ENCODE results near the gene RASA1. TPM values are rescaled to one million over a fixed set of nuclear protein-coding genes. Genes with fewer than 3 reads are reported as not detected.

RASA1 gene
- total RNA-seq, 1 donor: 44.9 TPM

DNA sequence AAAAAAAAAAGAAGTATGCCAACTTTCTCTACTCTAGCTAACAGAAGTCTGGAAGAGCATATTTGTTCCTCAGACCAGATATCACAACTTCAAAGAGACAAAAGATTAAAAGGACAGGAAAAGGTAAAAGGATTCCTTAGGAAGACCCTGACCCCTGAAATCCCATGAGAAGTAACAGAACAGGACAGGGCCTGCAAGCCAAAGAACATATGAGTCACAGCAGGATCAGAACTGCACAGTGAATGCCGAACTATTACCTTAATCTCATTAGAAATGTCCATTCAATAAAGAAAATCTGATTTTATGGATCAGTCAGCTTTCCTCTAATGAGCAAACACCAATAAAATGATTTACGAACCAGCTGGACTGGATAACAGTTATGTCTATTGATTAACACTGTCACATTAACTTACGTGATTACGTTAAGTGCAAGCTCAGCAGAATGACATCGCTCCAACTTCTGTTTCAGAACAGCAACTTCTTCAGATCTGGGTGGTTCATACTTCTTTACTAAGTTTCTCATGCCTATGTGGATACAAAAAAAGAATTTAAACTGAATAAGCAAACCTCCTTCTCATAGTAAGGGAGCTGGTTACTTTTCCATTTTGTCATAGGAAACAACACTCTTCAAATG lies 131.4 kb downstream of the RASA1 start:
- no peak for DNase-seq (ENCODE audit: low read depth)
- H3K4me3 ChIP-seq (ENCODE audit: low read depth, low read length): no peak overlapping the region
- TF ChIP-seq, protein P1, sequence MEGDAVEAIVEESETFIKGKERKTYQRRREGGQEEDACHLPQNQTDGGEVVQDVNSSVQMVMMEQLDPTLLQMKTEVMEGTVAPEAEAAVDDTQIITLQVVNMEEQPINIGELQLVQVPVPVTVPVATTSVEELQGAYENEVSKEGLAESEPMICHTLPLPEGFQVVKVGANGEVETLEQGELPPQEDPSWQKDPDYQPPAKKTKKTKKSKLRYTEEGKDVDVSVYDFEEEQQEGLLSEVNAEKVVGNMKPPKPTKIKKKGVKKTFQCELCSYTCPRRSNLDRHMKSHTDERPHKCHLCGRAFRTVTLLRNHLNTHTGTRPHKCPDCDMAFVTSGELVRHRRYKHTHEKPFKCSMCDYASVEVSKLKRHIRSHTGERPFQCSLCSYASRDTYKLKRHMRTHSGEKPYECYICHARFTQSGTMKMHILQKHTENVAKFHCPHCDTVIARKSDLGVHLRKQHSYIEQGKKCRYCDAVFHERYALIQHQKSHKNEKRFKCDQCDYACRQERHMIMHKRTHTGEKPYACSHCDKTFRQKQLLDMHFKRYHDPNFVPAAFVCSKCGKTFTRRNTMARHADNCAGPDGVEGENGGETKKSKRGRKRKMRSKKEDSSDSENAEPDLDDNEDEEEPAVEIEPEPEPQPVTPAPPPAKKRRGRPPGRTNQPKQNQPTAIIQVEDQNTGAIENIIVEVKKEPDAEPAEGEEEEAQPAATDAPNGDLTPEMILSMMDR (IDR thresholded peaks at IDR 0.05; ENCODE audit: insufficient read depth, low read depth, low read length): no peak

DNA sequence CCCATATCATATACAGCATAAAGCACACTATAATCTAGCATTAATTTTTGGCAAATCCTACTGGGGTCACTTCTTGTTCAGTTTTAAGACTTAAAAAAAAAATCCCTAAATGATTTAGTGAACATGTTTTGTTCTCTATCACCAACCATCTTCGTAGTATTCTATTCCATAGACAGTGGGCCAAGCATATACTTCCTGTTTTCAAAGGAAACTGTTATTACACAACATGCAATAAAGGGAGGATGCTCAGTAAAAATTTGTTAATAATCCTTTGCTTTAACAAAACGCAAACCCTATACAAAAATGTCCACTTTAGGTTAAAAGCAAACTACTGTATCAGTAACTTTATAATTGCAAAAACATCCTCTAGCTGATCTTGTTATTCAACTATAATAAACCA lies 132.0 kb downstream of the RASA1 start:
- H3K4me3 ChIP-seq (ENCODE audit: low read depth, low read length): no peak overlapping the region
- no peak for DNase-seq (ENCODE audit: low read depth)
- TF ChIP-seq, protein P1 (IDR thresholded peaks at IDR 0.05; ENCODE audit: insufficient read depth, low read depth, low read length): no peak

DNA sequence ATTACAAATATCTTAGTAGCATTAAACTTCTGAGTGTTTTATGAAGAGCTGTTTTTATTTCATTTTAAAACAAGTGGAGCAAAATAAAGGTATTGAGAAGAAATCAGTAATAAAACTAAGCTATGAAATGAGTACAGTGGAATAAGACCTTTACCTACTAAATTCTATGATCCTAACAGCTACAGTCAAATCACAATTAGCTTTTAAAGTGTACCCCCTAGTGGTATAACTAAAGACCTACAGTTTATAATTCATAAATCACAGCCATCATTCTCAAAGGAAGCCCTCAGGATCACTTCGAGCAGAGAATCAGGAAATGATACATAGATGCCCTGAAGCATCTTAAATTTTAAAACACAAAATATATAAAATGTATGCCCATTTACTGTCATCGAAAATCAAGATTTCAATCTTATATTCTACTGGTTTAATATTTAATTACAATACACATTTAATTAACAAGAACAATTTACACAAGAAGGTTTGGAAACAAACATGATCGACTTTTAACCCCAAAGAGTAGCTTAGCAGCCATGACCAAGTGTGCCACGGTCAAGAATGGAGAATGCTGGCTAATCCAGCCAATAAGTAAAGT lies 132.7 kb downstream of the RASA1 start:
- DNase-seq (ENCODE audit: low read depth): peak; percentile 53
- TF ChIP-seq, protein P1 (IDR thresholded peaks at IDR 0.05; ENCODE audit: insufficient read depth, low read depth, low read length): peak; percentile 59
- no peak overlapping the region for H3K4me3 ChIP-seq (ENCODE audit: low read depth, low read length)

GRCh38 chr5:87401626-87402025 lies 133.9 kb downstream of the RASA1 start:
- TF ChIP-seq, protein P1 (IDR thresholded peaks at IDR 0.05; ENCODE audit: insufficient read depth, low read depth, low read length): no peak
- no peak overlapping the region for H3K4me3 ChIP-seq (ENCODE audit: low read depth, low read length)
- no peak for DNase-seq (ENCODE audit: low read depth)

DNA sequence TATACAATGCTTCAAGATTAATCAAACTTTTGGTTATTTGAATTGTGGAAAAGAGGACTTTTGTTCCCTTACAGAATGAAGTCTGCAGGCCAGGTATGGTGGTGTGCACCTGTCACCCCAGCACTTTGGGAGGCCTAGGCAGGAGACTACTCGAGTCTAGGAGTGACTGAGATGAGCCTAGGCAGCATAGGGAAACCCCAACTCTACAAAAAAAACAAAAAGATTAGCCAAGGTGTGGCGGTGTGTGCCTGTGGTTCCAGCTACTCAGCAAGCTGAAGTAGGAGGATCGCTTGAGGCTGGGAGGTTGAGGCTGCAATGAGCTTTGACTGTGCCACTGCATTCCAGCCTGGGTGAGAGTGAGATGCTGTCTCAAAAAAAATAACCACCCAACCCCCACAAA lies 135.7 kb downstream of the RASA1 start:
- no peak for DNase-seq (ENCODE audit: low read depth)
- no peak overlapping the region for H3K4me3 ChIP-seq (ENCODE audit: low read depth, low read length)
- TF ChIP-seq, protein P1 (IDR thresholded peaks at IDR 0.05; ENCODE audit: insufficient read depth, low read depth, low read length): no peak

- TF ChIP-seq, protein P1 (IDR thresholded peaks at IDR 0.05; ENCODE audit: insufficient read depth, low read depth, low read length): no peak
- no peak for DNase-seq (ENCODE audit: low read depth)
- H3K4me3 ChIP-seq (ENCODE audit: low read depth, low read length): no peak overlapping the region
Observed at GRCh38 chr5:87403899-87404298, 136.2 kb downstream of the RASA1 start.
